Measurements from ENCODE around the gene MICAL3.

DNA sequence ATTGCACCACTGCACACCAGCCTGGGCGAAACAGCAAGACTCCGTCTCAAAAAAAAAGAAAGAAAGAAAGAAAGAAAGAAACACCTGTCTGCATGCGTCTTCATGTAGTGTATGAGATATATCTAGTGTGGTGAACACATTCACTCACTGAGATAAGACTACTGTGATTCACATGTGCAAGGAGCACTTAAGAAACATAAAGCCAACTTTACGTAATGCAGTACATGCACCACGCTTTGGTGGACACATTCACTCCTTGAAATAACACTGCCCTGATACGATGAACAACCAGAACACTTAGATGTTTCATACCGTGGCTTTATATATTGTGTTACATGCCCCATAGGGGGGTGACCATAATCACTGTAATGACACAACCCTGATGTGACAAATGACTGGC lies 96.0 kb downstream of the MICAL3 start:
- TF ChIP-seq, protein P1, sequence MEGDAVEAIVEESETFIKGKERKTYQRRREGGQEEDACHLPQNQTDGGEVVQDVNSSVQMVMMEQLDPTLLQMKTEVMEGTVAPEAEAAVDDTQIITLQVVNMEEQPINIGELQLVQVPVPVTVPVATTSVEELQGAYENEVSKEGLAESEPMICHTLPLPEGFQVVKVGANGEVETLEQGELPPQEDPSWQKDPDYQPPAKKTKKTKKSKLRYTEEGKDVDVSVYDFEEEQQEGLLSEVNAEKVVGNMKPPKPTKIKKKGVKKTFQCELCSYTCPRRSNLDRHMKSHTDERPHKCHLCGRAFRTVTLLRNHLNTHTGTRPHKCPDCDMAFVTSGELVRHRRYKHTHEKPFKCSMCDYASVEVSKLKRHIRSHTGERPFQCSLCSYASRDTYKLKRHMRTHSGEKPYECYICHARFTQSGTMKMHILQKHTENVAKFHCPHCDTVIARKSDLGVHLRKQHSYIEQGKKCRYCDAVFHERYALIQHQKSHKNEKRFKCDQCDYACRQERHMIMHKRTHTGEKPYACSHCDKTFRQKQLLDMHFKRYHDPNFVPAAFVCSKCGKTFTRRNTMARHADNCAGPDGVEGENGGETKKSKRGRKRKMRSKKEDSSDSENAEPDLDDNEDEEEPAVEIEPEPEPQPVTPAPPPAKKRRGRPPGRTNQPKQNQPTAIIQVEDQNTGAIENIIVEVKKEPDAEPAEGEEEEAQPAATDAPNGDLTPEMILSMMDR (IDR thresholded peaks at IDR 0.05): no peak
- no peak for TF ChIP-seq POLR2A (IDR thresholded peaks at IDR 0.05)

Measured in testis (tissue), 2 donors.